HEK293 (cell line): ENCODE results near the gene BPNT1.
A peak's percentile ranks its signal among the peaks of the same experiment; 100 is the strongest.

ENCODE experiments used
- CTCF ChIA-PET: fragments of 350-600 bp; formaldehyde crosslinking; extraction: SDS; loops from one replicate; lab custom pipeline; 2021; ENCODE audit warnings: antibody characterized with exemption; lab: Yijun Ruan, JAX
- POLR2A ChIA-PET: fragments of 300-600 bp; formaldehyde crosslinking; extraction: SDS; loops from one replicate; lab custom pipeline; 2020; ENCODE audit warnings: antibody characterized with exemption, inconsistent platforms; lab: Yijun Ruan, JAX
- H3K27ac ChIP-seq: fragments of 200-500 bp; sonication (Bioruptor generic); 2 replicates; pipeline ENCODE4 v1.5.1; 2014; ENCODE audit warnings: low read depth, low read length, control low read depth, inconsistent platforms; ENCODE audit errors: extremely low read depth
- H3K36me3 ChIP-seq, 2 experiments: fragments of 200-500 bp in 1 of 2; sonication (Bioruptor generic) in 1 of 2; 1 replicate in 1 of 2; 2 replicates in 1 of 2; pipeline ENCODE4 v1.5.1; 2014 to 2017; ENCODE audit warnings: inconsistent platforms in 2 of 2, low read length in 2 of 2; ENCODE audit not compliant: control insufficient read depth in 2 of 2, insufficient read depth in 1 of 2
- H3K4me1 ChIP-seq: fragments of 200-500 bp; sonication (Bioruptor generic); 2 replicates; pipeline ENCODE4 v1.5.1; 2014; ENCODE audit warnings: mild to moderate bottlenecking, low read length, inconsistent platforms; ENCODE audit not compliant: control insufficient read depth, insufficient read depth
- H3K4me3 ChIP-seq: 2 replicates; pipeline ENCODE4 v1.5.1; 2011; ENCODE audit warnings: low read depth, mild to moderate bottlenecking, control low read depth, low read length, moderate library complexity
- H3K9me3 ChIP-seq: fragments of 200-500 bp; sonication (Bioruptor generic); 2 replicates; pipeline ENCODE4 v1.5.1; 2014; ENCODE audit warnings: low read depth, low read length, inconsistent platforms; ENCODE audit not compliant: control insufficient read depth, insufficient read depth
- ATF2 ChIP-seq: fragments of 450-650 bp; formaldehyde crosslinking; IDR thresholded peaks from 2 replicates; pipeline ENCODE4 v1.5.1; 2016; ENCODE audit warnings: missing biosample characterization, missing genetic modification characterization, low read depth
- KLF7 ChIP-seq: fragments of 450-650 bp; formaldehyde crosslinking; IDR thresholded peaks from 2 replicates; pipeline ENCODE4 v1.5.1; 2016; ENCODE audit warnings: missing biosample characterization, missing genetic modification characterization, borderline replicate concordance
- PRDM4 ChIP-seq: fragments of 450-650 bp; formaldehyde crosslinking; IDR thresholded peaks from 2 replicates; pipeline ENCODE4 v1.5.1; 2017; ENCODE audit warnings: missing biosample characterization, missing genetic modification characterization
- PRDM6 ChIP-seq: fragments of 450-650 bp; formaldehyde crosslinking; IDR thresholded peaks from 2 replicates; pipeline ENCODE4 v1.5.1; 2017; ENCODE audit warnings: missing biosample characterization, missing genetic modification characterization
- SCRT2 ChIP-seq: fragments of 450-650 bp; formaldehyde crosslinking; IDR thresholded peaks from 2 replicates; pipeline ENCODE4 v1.5.1; 2016; ENCODE audit warnings: missing biosample characterization, missing genetic modification characterization
- SP2 ChIP-seq: fragments of 450-650 bp; formaldehyde crosslinking; IDR thresholded peaks from 2 replicates; pipeline ENCODE4 v1.5.1; 2016; ENCODE audit warnings: missing biosample characterization, missing genetic modification characterization
- SP7 ChIP-seq: fragments of 450-650 bp; formaldehyde crosslinking; IDR thresholded peaks from 2 replicates; pipeline ENCODE4 v1.5.1; 2016; ENCODE audit warnings: missing biosample characterization, missing genetic modification characterization
- ZBTB44 ChIP-seq: fragments of 450-650 bp; IDR thresholded peaks from 2 replicates; pipeline ENCODE4 v1.5.1; 2018; ENCODE audit warnings: missing biosample characterization, mild to moderate bottlenecking, missing genetic modification characterization
- ZFP41 ChIP-seq: fragments of 450-650 bp; formaldehyde crosslinking; IDR thresholded peaks from 2 replicates; pipeline ENCODE4 v1.5.1; 2016; ENCODE audit warnings: missing biosample characterization, missing genetic modification characterization, borderline replicate concordance
- ZNF146 ChIP-seq: fragments of 450-650 bp; formaldehyde crosslinking; IDR thresholded peaks from 2 replicates; pipeline ENCODE4 v1.5.1; 2016; ENCODE audit warnings: missing biosample characterization, missing genetic modification characterization
- ZNF157 ChIP-seq: fragments of 450-650 bp; formaldehyde crosslinking; IDR thresholded peaks from 2 replicates; pipeline ENCODE4 v1.5.1; 2016; ENCODE audit warnings: missing biosample characterization, missing genetic modification characterization
- ZNF501 ChIP-seq: fragments of 450-650 bp; formaldehyde crosslinking; IDR thresholded peaks from 2 replicates; pipeline ENCODE4 v1.5.1; 2016; ENCODE audit warnings: missing biosample characterization, missing genetic modification characterization
- ZNF530 ChIP-seq: fragments of 450-650 bp; formaldehyde crosslinking; IDR thresholded peaks from 2 replicates; pipeline ENCODE4 v1.5.1; 2016; ENCODE audit warnings: low read depth, missing biosample characterization, missing genetic modification characterization
- ZNF548 ChIP-seq: fragments of 450-650 bp; formaldehyde crosslinking; IDR thresholded peaks from 2 replicates; pipeline ENCODE4 v1.5.1; 2016; ENCODE audit warnings: missing biosample characterization, missing genetic modification characterization
- ZNF561 ChIP-seq: fragments of 450-650 bp; IDR thresholded peaks from 2 replicates; pipeline ENCODE4 v1.5.1; 2018; ENCODE audit warnings: missing biosample characterization, missing genetic modification characterization, borderline replicate concordance
- ZNF623 ChIP-seq: fragments of 450-650 bp; formaldehyde crosslinking; IDR thresholded peaks from 2 replicates; pipeline ENCODE4 v1.5.1; 2016; ENCODE audit warnings: missing biosample characterization, missing genetic modification characterization
- ZNF626 ChIP-seq: fragments of 450-650 bp; sonication (Bioruptor Pico); formaldehyde crosslinking; IDR thresholded peaks from 2 replicates; pipeline ENCODE4 v1.5.1; 2018; ENCODE audit warnings: missing biosample characterization, missing genetic modification characterization, inconsistent platforms
- ZNF677 ChIP-seq: fragments of 450-650 bp; IDR thresholded peaks from 2 replicates; pipeline ENCODE4 v1.5.0; 2018; ENCODE audit warnings: missing biosample characterization, mild to moderate bottlenecking, missing genetic modification characterization, moderate library complexity
- ZNF747 ChIP-seq: fragments of 450-650 bp; formaldehyde crosslinking; IDR thresholded peaks from 2 replicates; pipeline ENCODE4 v1.5.1; 2016; ENCODE audit warnings: missing biosample characterization, missing genetic modification characterization
- ZNF785 ChIP-seq: fragments of 450-650 bp; formaldehyde crosslinking; IDR thresholded peaks from 2 replicates; pipeline ENCODE4 v1.5.1; 2016; ENCODE audit warnings: missing biosample characterization, missing genetic modification characterization
- TF ChIP-seq, protein P1 (sequence below): fragments of 450-650 bp; formaldehyde crosslinking; IDR thresholded peaks from 2 replicates; pipeline ENCODE4 v1.5.1; 2017; ENCODE audit warnings: missing biosample characterization, missing genetic modification characterization
- TF ChIP-seq, protein P2 (sequence below): fragments of 450-650 bp; formaldehyde crosslinking; IDR thresholded peaks from 2 replicates; pipeline ENCODE4 v1.5.1; 2016; ENCODE audit warnings: missing biosample characterization, missing genetic modification characterization
- TF ChIP-seq, protein P3 (sequence below): fragments of 450-650 bp; formaldehyde crosslinking; IDR thresholded peaks from 2 replicates; pipeline ENCODE4 v1.5.1; 2017; ENCODE audit warnings: missing biosample characterization, missing genetic modification characterization

BPNT1 gene

GRCh38 chr1:220129479-220130210 lies 40.1 kb upstream of the BPNT1 start:
- TF ChIP-seq ZNF146 (tag by site-specific recombination) (peak; percentile 94), ZNF530 (tag by site-specific recombination) (no peak), SP7 (tag by site-specific recombination) (no peak), ZNF677 (tag by site-specific recombination) (no peak), ZNF747 (tag by site-specific recombination) (no peak)
- Histone ChIP-seq H3K27ac (no peak overlapping the region), H3K36me3 (peaks cover 28 to 65% of the 10 kb centered on the region in 2 experiments), H3K9me3 (no peaks in the 10 kb centered on the region), H3K4me3 (no peak overlapping the region), H3K4me1 (no peaks in the 10 kb centered on the region)
- POLR2A ChIA-PET: interaction anchor here (0.6 kb wide), 1 partner anchor 672 kb away, joined by 3 read pairs; no protein-coding TSS in a partner anchor
- CTCF ChIA-PET: interaction anchor here (0.7 kb wide), 1 partner anchor 20 kb away, joined by 3 read pairs; no protein-coding TSS in a partner anchor

DNA sequence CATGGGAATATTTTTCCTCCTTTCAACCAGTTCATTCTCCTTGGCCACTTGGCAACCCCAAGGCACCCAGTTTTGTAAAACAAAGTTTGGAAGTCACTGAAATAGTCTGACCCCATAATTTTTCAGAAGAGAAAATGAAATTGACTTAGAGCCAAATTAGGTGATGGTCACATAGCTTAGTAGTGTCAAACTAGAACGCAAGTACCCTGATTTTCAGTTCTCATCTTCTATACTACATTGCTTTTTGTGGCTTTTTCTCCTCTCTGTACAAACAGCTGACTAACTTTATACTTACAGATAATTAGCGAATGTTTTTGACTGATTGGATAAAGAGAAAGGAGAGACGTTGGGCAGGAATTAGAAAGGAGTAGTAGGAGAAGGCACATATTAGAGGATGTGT lies 37.5 kb upstream of the BPNT1 start:
- Histone ChIP-seq H3K36me3 (peaks cover 11 to 55% of the 10 kb centered on the region in 2 experiments), H3K27ac (no peak overlapping the region), H3K4me3 (no peak overlapping the region), H3K4me1 (no peaks in the 10 kb centered on the region), H3K9me3 (no peaks in the 10 kb centered on the region)
- TF ChIP-seq ZNF501 (tag by site-specific recombination) (no peak), ZNF785 (tag by site-specific recombination) (no peak), PRDM4 (tag by site-specific recombination) (no peak), SP2 (no peak), PRDM6 (tag by site-specific recombination) (no peak), ZNF626 (tag by site-specific recombination) (no peak), KLF7 (tag by site-specific recombination) (no peak), ZBTB44 (tag by site-specific recombination) (no peak), SCRT2 (tag by site-specific recombination) (no peak), ZNF157 (no peak), ZNF548 (tag by site-specific recombination) (no peak), ZNF623 (no peak), ZNF561 (tag by site-specific recombination) (no peak), SP7 (tag by site-specific recombination) (no peak), ATF2 (no peak), ZFP41 (no peak)
- TF ChIP-seq, protein P1, sequence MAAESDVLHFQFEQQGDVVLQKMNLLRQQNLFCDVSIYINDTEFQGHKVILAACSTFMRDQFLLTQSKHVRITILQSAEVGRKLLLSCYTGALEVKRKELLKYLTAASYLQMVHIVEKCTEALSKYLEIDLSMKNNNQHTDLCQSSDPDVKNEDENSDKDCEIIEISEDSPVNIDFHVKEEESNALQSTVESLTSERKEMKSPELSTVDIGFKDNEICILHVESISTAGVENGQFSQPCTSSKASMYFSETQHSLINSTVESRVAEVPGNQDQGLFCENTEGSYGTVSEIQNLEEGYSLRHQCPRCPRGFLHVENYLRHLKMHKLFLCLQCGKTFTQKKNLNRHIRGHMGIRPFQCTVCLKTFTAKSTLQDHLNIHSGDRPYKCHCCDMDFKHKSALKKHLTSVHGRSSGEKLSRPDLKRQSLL: no peak
- TF ChIP-seq, protein P2, sequence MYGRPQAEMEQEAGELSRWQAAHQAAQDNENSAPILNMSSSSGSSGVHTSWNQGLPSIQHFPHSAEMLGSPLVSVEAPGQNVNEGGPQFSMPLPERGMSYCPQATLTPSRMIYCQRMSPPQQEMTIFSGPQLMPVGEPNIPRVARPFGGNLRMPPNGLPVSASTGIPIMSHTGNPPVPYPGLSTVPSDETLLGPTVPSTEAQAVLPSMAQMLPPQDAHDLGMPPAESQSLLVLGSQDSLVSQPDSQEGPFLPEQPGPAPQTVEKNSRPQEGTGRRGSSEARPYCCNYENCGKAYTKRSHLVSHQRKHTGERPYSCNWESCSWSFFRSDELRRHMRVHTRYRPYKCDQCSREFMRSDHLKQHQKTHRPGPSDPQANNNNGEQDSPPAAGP (tag by site-specific recombination): no peak
- TF ChIP-seq, protein P3, sequence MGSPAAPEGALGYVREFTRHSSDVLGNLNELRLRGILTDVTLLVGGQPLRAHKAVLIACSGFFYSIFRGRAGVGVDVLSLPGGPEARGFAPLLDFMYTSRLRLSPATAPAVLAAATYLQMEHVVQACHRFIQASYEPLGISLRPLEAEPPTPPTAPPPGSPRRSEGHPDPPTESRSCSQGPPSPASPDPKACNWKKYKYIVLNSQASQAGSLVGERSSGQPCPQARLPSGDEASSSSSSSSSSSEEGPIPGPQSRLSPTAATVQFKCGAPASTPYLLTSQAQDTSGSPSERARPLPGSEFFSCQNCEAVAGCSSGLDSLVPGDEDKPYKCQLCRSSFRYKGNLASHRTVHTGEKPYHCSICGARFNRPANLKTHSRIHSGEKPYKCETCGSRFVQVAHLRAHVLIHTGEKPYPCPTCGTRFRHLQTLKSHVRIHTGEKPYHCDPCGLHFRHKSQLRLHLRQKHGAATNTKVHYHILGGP: no peak
- ChIA-PET POLR2A (no interaction called here), CTCF (no interaction called here)
